HG03139 (cell line): ENCODE data around the gene RHOV.

ENCODE experiments used
- ATAC-seq: cut with Tn5 transposase; IDR thresholded peaks from one replicate; pipeline ENCODE4 v1.9.1; 2021; ENCODE audit not compliant: unreplicated experiment

The RHOV gene

GRCh38 chr15:40873694-40874561 lies at the start of gene RHOV:
TSS of gene RHOV (minus strand) at chr15:40874234. CDS start at chr15:40874139, 95 bp downstream.
- peak; percentile 36 for ATAC-seq

GRCh38 chr15:40923551-40923950 lies 49.5 kb upstream of the RHOV start:
- no peak for ATAC-seq

GRCh38 chr15:40922608-40923005 lies 48.6 kb upstream of the RHOV start:
- no peak for ATAC-seq

GRCh38 chr15:40921949-40922607 lies 48.0 kb upstream of the RHOV start:
- no peak for ATAC-seq

GRCh38 chr15:40918799-40919392 lies 44.9 kb upstream of the RHOV start:
- ATAC-seq: no peak

GRCh38 chr15:40918146-40918798 lies 44.2 kb upstream of the RHOV start:
- no peak for ATAC-seq

GRCh38 chr15:40917585-40917984 lies 43.6 kb upstream of the RHOV start:
- no peak for ATAC-seq

GRCh38 chr15:40915679-40916078 lies 41.6 kb upstream of the RHOV start:
- ATAC-seq: no peak

GRCh38 chr15:40915116-40915661 lies 41.2 kb upstream of the RHOV start:
- no peak for ATAC-seq

- no peak for ATAC-seq
Measured at GRCh38 chr15:40914486-40914885, 40.5 kb upstream of the RHOV start.

- ATAC-seq: no peak
Measured at GRCh38 chr15:40914013-40914412, 40.0 kb upstream of the RHOV start.

GRCh38 chr15:40912478-40912877 lies 38.4 kb upstream of the RHOV start:
- no peak for ATAC-seq

GRCh38 chr15:40911693-40912092 lies 37.7 kb upstream of the RHOV start:
- ATAC-seq: no peak

GRCh38 chr15:40911141-40911540 lies 37.1 kb upstream of the RHOV start:
- no peak for ATAC-seq

GRCh38 chr15:40909662-40910630 lies 35.9 kb upstream of the RHOV start:
- ATAC-seq: no peak

GRCh38 chr15:40908095-40908494 lies 34.1 kb upstream of the RHOV start:
- ATAC-seq: no peak

GRCh38 chr15:40906991-40907802 lies 33.2 kb upstream of the RHOV start:
- ATAC-seq: no peak

- ATAC-seq: peak; percentile 59
Measured at GRCh38 chr15:40906091-40906990, 32.3 kb upstream of the RHOV start.
